GM13977 (cell line): ENCODE measurements around the gene PRPF6.

Experiments
- DNase-seq: peaks from one replicate; pipeline ENCODE4 v3.0.0; 2012; ENCODE audit warnings: low spot score
- in situ Hi-C: fragments of 300-500 bp; cut with MboI; formaldehyde crosslinking; loops from one replicate; pipeline ENCODE4 v1.12.0; 2022; ENCODE audit warnings: low sequenced_read_pairs, low pct_unique_long_range_greater_than_20kb, mixed read lengths, inconsistent platforms; ENCODE audit not compliant: unreplicated experiment
- TF ChIP-seq, protein P1 (sequence below): IDR thresholded peaks from 2 replicates; pipeline ENCODE4 v1.5.1; 2012; ENCODE audit warnings: mild to moderate bottlenecking, control low read depth; ENCODE audit not compliant: insufficient read depth; ENCODE audit errors: extremely low read depth, missing control alignments

Gene PRPF6

DNA sequence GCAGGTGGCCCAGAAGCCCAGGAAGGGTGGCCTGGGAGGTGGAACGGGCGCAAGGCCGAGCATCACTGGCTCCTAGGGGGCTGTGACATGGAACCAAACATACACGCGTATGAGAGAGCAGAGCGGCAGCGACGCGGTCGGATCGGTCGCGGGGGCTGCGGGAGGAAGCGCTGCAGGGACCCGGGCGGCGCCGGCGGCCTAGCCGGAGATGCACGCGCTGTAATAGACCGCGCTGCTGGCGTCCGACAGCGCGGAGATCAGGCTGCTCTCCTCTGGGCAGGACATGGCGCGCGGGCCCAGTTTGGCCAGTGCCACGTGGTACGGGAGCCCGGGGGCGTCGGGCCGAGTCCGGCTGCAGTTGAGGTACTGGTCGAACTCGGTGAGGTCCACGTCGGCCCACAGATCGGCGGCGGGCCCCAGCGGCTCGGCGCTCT lies 67.1 kb downstream of the PRPF6 start:
- no peak for DNase-seq
- in situ Hi-C loops: no loop called here

DNA sequence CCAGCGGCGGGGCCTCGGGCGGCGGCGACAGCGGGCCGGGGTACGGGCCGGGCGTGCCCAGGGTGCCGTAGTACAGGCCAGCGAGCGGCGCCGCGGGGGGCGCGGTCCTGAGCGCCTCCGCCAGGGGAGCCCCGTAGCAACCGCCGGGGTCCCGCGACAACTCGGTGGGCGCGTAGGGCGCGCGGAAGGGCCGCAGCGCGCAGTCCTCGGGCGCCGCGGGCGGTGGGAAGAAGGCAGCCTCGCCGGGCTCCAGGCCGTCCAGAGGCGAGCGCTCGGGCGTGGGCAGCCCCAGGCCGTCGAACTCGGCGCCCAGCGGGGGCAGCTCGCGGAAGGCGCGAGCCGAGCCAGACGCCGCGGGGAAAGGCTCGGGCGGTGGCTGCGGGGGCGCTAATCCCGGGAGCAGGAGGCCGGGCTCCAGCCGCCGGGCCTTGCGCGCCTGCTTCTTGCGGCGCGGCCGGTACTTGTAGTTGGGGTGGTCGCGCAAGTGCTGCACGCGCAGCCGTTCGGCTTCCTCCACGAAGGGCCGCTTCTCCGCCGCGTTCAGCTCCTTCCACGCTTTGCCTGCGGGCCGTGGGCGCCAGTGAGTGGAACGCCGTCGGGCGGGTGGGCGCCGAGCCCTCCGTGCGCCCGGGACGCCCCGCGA lies 67.6 kb downstream of the PRPF6 start:
- DNase-seq: no peak
- in situ Hi-C loops: no loop called here
- TF ChIP-seq, protein P1, sequence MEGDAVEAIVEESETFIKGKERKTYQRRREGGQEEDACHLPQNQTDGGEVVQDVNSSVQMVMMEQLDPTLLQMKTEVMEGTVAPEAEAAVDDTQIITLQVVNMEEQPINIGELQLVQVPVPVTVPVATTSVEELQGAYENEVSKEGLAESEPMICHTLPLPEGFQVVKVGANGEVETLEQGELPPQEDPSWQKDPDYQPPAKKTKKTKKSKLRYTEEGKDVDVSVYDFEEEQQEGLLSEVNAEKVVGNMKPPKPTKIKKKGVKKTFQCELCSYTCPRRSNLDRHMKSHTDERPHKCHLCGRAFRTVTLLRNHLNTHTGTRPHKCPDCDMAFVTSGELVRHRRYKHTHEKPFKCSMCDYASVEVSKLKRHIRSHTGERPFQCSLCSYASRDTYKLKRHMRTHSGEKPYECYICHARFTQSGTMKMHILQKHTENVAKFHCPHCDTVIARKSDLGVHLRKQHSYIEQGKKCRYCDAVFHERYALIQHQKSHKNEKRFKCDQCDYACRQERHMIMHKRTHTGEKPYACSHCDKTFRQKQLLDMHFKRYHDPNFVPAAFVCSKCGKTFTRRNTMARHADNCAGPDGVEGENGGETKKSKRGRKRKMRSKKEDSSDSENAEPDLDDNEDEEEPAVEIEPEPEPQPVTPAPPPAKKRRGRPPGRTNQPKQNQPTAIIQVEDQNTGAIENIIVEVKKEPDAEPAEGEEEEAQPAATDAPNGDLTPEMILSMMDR: no peak

More for the DNA sequence above, 67.1 kb downstream of the PRPF6 start:
- TF ChIP-seq, protein P1: no peak

DNA sequence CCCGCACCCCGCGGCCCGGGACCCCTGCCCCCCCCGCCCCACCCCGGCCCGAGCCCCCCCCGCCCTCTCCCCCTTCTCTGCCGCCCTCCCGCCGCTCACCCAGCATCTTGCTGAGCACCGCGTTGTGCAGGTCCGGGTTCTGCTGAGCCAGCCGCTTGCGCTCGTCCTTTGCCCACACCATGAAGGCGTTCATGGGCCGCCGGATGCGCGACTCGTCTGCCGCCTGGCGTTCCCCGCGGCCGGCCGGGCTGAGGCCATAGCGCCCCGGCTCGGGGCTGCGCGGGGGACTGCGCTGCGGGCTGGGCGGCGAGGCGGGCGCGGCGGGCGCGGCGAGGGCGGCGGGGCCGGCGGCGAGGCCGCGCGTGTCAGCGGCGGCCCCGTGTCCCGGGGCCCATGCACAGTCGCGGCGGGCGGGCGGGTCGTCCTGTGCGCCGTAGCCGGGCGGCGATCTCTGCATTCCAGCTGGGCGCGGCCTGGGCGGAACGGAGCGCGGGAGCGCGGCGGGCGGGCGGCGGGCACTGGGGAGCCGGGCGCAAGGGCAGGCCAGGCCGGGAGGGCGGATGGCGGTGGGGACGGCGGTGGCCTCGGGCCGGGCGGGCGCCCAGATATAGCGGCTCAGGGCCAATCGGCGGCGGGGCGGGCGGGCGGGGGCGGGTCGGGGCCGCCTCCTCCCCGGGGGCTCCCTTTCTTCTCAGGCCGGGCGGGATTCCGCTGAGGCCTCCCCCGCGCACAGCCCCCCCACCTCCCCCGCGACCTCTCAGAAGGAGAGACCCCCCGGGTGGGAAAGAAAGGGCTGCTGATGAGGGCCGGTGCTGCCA lies 68.3 kb downstream of the PRPF6 start, which contains the start of gene SOX18:
TSS of gene SOX18 (minus strand) at position 580 of the 818 bp plus-strand sequence. CDS start at position 457, 123 bp downstream.
- TF ChIP-seq, protein P1: no peak
- peak; percentile 74 for DNase-seq
- in situ Hi-C loops: no loop called here

DNA sequence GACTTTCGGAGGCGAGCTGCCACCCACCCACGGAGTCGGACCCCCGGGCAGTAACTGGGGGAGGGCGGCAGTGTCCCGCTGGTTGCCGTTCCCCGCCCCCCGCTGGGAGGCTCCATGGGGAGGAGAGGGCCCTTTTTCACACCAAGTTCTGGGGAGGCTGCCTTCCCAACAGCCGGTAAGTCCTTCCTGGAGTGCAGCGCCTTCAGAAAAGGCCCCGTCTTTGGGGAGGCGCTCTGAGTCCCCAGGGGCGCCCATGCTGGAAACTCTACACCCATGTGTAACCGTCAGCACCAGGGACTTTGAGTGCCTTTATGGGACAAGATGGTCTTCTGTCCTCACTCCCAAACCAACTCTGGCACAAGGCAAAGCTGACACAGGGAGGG lies 68.9 kb downstream of the PRPF6 start:
- no peak for DNase-seq
- in situ Hi-C loops: no loop called here
- TF ChIP-seq, protein P1: no peak

DNA sequence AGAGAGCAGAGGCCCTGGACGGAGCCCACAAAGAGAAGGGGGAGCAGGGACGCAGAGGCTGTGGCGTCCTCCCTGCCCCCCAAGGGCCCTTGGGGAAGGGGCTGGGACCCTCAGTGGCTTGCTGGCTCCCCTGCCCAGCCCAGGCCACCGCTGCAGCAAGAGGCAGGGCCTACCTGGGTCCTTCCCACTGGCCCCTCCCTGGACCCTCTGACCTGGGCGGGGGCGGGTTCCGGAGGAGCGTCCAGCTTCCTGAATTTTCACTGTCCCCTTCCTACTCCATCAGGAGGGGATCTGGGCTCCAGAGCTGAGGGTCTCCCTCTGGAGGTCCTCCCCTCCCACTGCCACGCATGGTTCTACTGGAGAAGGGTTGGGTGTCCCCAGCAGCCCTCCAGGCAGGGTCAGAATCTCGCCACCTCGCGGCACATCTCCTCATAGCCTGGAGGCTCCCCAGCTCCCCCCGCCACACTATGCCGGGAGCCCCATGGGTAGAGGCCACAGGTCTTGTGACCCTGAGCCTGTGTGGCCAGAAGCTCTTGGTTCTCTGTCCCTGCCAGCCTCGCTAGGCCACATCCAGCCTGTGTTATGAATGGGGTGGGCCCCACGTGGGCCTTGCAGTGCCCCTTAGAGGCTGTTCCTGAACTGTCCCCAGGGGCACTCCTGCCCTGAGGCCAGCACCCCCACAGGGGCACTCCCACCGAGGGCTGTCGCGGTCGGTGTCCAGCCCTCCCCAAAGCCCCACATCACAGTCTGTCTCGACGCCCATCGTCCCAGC lies 69.5 kb downstream of the PRPF6 start:
- no peak for DNase-seq
- in situ Hi-C loops: no loop called here
- TF ChIP-seq, protein P1: peak; percentile 14

DNA sequence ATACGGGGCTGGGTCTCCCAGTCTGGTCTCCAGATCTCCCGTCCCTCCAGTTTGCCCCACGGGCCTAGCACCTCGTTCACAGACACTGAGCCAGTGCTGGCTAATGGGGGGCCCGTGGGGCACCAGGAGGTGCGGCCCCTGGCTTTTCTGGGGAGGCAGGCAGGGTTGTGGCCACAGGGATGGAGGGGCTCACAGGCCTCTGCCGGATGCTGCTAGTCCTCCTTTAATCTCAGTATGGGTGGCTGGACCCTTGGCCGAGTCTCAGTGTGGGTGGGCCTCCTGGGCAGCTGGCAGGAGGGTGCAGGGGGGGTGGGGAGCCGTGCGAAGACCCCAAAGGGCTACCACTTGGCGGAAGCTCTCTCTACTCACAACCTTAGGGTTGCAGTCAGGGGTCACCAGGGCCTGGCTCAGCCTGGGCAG lies 70.1 kb downstream of the PRPF6 start:
- in situ Hi-C loops: no loop called here
- TF ChIP-seq, protein P1: no peak
- no peak for DNase-seq
